SIG-M5 treated with dmso at 0.1 percent for 504 hours (cell line): ENCODE data around the gene NLRP6.

ENCODE experiments used
- DNase-seq: peaks from one replicate; lab custom pipeline; 2025; ENCODE audit not compliant: unreplicated experiment; lab: John Stamatoyannopoulos, UW

The NLRP6 gene

DNA sequence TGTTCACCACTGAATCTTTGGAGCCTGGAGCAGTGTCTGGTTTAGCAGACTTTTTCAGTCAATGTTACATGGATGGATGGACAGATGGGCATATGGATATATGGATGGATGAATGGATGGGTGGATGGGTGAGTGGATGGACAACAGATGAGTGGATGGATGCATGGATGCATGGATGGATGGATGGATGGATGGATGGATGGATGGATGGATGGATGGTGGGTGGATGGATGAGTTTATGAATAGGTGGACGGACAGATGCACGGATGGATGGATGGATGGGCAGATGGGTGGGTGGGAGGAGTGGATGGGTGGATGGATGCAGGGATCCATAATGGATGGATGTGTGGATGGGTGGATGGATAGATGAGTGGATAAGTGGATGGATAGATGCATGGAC is 22.4 kb upstream of the NLRP6 start:
- DNase-seq, result no peak

- peak; percentile 30 for DNase-seq
Observed at GRCh38 chr11:256952-257737, 21.1 kb upstream of the NLRP6 start.

GRCh38 chr11:257766-258493 is 20.3 kb upstream of the NLRP6 start:
- DNase-seq, result no peak

DNA sequence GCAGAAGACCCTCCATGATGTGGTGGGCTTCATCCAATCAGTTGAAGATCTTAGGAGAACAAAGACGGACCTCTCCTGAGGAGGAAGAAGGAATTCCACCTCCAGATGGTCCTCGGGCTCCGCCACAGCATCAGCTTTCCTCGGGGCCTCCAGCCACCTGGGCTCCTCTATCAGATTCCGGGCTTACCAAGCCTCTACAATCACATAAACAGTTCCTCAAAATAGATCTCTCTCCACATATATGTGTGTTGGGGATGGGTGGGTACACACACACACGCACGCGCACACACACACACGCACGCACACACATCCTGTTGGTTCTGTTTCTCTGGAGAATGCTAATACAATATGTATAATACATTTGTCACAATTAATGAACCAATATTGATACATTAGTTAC is 18.8 kb upstream of the NLRP6 start:
- DNase-seq, result no peak

- no peak for DNase-seq
Observed at GRCh38 chr11:261624-262023, 16.6 kb upstream of the NLRP6 start.

GRCh38 chr11:266676-267439 is 11.3 kb upstream of the NLRP6 start:
- no peak for DNase-seq

- DNase-seq, result no peak
Observed at GRCh38 chr11:267491-267994, 10.7 kb upstream of the NLRP6 start.

DNA sequence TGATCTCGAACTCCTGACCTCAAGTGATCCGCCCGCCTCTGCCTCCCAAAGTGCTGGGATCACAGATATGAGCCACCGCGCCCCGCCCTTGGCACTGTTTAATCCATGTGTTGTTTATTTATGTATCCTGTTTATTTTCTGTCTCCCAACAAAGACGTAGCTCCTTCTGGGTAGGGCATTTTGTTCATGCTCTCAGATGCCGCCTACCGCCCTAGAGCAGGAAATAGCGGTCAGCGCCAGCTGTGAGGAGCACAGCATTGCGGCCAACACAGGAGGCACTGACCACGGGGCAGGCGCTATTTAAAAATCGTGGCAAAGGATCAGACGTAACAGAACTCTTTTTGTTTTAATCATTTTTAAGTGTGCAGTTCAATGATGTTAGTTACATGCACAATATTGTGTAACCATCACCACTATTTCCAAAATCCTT is 9.5 kb upstream of the NLRP6 start:
- DNase-seq, result peak; percentile 74

DNA sequence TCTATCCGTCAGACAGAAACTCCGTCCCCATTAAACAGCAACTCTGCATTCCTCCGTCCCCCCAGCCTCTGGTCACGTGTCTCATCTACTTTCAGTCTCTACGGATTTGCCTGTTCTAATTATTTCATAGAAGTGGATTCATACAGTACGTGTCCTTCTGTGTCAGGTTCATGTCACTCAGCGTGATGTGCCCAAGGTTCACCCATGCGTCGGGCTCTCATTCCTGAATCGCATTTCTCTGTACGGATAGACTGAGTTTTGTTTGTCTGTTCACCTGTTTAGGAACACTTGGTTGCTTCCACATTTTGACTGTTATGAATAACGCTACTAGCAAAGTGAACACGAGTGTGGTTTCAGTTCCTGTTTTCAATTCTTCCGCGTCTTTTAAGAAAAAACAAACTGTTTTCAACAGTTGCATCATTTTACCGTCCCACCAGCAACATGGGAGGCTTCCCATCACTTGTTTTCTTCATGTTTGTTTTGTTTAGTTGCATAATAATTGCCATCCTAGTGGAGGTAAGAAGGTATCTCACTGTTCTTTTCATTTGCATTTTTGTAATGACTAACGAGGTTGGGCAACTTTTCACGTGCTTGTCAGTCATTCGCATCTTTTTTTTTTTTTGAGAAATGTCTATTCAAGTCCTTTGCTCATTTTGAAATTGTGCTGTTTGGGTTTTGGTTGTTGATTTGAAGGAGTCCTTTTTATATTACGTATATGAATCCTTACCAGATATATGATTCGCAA is 8.9 kb upstream of the NLRP6 start:
- peak; percentile 94 for DNase-seq

DNA sequence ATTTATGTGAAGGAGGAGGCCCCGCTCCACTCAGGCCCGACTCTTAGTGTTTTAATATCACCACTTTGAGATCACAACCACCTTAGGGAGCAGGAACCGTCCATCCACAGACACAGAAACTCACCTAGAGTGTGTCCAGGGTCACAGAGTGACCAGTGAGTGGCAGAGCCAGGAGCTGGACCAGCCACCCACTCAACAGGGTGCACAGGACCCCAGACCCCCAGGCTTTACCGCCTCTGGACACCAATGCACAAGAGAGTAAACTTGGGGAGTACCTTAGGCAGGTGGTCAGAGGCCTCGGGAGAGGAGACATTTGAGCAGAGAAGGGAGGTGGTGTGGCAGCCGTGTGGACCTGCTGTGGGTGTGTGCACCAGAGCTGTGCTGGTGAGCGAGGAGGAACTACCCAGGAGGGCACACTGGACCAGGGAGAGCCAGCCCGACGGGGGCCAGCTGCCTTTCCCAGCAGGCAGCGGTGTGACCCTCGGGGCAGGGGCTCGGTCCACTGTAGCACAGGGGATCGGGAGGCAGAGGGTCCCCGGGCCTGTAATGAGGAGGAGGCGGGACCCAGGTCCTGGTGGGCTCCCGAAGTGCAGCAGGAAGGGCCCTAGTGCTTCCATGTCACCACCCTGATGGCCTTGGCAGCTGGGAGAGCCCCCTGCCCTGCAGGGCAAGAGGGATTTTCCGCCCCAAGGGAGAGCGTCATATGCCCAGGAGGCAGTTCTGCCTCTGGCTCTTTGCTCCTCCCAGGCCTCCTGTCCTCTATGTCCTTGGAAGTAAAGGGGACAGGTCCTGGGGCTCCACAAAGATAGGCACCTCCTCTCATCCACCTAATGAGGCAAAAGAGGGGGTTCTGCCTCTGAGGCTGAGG is 7.5 kb upstream of the NLRP6 start:
- no peak for DNase-seq

GRCh38 chr11:271319-271715 is 6.9 kb upstream of the NLRP6 start:
- no peak for DNase-seq

DNA sequence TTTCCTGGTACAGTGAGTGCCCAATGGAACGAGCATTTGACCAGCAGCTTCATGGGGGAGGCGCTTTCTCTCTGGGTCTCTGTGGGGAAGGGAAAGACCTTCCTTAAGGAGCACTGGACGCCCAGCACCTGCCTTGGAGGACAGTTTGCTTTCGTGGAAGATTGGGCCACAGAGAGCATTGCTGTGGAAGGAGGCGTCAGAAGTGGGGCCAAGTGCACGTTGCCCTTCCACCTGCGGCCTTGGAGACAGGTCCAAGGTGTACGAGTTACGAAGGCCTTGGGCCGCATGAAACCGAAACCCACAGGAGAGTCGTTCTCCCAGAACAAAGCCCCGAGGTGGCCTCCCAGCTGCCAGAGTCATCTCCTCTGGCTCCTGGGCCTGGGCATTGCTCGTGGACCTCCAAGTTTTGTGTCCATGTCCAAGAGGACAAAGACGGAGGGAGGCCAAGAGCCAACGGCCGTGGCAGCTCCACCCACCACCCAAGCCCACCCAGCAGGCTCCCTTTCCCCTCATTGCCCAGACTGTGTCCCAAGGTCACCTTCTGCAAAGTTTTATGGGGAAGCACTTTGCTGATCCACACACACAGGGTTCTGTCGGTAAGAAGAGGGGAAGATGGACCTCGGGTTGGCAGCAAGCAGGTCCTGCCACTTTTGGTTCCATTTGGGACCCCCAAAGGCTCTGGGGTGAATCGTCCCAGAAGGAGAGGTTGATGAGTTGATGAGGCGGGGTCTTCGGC is 5.8 kb upstream of the NLRP6 start:
- DNase-seq, result no peak

GRCh38 chr11:272931-273198 is 5.3 kb upstream of the NLRP6 start:
- DNase-seq, result no peak

- no peak for DNase-seq
Observed at GRCh38 chr11:276219-276618, 2.0 kb upstream of the NLRP6 start.

DNA sequence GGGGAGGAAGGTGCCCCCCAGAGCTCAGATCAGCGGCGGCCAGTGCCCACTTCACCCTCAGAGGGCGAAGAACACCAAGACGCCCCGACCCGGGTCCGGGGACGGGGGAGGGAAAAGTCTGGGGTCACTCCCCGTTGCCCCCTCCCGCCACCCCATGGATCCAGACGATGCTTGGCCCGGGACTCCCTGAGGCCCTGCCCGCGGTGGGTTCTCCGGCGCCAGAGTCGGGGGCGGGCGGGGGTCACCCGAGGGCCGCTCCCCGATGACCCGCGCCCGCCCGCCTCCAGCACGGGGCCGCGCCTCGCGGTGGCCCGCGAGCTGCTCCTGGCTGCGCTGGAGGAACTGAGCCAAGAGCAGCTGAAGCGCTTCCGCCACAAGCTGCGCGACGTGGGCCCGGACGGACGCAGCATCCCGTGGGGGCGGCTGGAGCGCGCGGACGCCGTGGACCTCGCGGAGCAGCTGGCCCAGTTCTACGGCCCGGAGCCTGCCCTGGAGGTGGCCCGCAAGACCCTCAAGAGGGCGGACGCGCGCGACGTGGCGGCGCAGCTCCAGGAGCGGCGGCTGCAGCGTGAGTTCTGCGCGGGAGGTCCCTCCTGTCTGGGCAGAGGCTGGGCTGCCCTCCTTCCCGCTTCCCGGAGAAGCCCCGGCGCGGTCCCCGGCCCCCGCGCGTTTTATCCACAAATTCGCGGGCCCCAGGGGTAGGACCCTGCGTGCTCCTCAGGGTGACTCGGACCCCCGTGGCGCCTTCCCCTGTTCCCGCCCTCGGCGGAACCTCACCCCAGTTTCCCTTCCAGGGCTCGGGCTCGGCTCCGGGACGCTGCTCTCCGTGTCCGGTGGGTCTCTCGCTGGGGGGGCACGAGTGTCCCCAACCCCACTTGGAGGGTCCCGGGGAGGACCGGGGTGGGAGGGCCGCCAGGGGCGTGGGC is 1.1 kb downstream of the NLRP6 start:
- DNase-seq, result no peak

DNA sequence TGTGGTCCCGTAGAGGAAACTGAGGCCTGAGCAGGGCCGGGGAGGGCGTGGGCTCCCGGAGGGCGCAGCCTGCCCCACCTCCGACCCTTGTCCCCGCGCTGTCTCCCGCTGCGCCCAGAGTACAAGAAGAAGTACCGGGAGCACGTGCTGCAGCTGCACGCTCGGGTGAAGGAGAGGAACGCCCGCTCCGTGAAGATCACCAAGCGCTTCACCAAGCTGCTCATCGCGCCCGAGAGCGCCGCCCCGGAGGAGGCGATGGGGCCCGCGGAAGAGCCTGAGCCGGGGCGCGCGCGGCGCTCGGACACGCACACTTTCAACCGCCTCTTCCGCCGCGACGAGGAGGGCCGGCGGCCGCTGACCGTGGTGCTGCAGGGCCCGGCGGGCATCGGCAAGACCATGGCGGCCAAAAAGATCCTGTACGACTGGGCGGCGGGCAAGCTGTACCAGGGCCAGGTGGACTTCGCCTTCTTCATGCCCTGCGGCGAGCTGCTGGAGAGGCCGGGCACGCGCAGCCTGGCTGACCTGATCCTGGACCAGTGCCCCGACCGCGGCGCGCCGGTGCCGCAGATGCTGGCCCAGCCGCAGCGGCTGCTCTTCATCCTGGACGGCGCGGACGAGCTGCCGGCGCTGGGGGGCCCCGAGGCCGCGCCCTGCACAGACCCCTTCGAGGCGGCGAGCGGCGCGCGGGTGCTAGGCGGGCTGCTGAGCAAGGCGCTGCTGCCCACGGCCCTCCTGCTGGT is 1.9 kb downstream of the NLRP6 start:
- DNase-seq, result peak; percentile 49

DNA sequence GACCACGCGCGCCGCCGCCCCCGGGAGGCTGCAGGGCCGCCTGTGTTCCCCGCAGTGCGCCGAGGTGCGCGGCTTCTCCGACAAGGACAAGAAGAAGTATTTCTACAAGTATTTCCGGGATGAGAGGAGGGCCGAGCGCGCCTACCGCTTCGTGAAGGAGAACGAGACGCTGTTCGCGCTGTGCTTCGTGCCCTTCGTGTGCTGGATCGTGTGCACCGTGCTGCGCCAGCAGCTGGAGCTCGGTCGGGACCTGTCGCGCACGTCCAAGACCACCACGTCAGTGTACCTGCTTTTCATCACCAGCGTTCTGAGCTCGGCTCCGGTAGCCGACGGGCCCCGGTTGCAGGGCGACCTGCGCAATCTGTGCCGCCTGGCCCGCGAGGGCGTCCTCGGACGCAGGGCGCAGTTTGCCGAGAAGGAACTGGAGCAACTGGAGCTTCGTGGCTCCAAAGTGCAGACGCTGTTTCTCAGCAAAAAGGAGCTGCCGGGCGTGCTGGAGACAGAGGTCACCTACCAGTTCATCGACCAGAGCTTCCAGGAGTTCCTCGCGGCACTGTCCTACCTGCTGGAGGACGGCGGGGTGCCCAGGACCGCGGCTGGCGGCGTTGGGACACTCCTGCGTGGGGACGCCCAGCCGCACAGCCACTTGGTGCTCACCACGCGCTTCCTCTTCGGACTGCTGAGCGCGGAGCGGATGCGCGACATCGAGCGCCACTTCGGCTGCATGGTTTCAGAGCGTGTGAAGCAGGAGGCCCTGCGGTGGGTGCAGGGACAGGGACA is 2.7 kb downstream of the NLRP6 start:
- DNase-seq, result no peak
